ENCODE data around the gene TIMP3. TPM values are rescaled to one million over a fixed set of nuclear protein-coding genes. Genes with fewer than 3 reads are reported as not detected.

The TIMP3 gene
- total and polyA plus RNA-seq, 3 donors from 2014 or later = 200 to 214 (median 201) TPM

DNA sequence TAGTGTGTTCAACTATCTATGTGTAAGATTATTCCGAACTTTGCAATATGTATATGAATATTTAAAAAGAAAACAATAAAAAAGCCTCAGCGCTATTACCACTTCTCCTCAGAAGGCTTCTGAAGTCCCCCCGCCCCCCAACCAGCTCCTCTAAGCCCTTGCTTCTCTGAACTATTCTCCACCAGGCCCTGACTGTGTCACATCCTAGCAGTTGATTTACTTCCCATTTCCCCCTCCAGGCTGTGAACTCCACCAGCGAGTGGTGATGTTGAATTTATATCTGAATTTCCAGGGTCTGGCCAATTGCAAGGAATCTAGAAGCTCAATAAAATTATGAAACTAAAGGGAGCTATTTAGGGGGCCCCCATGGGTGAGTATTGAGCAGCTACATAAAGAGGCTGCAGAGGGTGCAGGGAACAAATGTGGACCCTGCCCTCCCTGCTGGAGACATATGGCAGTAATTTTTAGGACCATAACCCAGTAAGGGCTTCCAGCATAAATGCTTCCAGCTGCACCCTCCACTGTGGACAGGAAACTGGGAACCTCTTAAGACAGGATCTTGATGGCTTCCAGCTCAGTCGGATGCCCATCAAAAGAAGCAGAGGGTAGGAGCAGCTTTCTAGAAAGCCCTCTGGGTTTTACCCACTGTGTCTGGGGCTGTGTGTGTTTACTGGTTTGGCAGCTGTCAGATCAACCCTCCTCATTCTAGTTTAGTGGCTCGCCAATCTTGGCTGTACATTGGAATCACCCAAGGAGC, 81.4 kb downstream of the TIMP3 start:
- Histone ChIP-seq H3K4me1 (peaks cover 8% of the 10 kb centered on the region), H3K36me3 (ENCODE audit: low read depth, missing control alignments) (no peaks in the 10 kb centered on the region), H3K9me3 (no peaks in the 10 kb centered on the region), H3K27ac (no peak overlapping the region), H3K4me3 (no peak overlapping the region), H3K27me3 (no peaks in the 10 kb centered on the region)
- DNase-seq = no peak
- 85 to 93% methylated on average over 6 of the region's 6 CpGs for WGBS, 2 donors
- intact Hi-C loops (cut with DNase I; ENCODE audit: low total_unique reads) = no loop called here
- TF ChIP-seq, protein P1, sequence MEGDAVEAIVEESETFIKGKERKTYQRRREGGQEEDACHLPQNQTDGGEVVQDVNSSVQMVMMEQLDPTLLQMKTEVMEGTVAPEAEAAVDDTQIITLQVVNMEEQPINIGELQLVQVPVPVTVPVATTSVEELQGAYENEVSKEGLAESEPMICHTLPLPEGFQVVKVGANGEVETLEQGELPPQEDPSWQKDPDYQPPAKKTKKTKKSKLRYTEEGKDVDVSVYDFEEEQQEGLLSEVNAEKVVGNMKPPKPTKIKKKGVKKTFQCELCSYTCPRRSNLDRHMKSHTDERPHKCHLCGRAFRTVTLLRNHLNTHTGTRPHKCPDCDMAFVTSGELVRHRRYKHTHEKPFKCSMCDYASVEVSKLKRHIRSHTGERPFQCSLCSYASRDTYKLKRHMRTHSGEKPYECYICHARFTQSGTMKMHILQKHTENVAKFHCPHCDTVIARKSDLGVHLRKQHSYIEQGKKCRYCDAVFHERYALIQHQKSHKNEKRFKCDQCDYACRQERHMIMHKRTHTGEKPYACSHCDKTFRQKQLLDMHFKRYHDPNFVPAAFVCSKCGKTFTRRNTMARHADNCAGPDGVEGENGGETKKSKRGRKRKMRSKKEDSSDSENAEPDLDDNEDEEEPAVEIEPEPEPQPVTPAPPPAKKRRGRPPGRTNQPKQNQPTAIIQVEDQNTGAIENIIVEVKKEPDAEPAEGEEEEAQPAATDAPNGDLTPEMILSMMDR (IDR thresholded peaks at IDR 0.05) = no peak
- no peak for TF ChIP-seq POLR2A (IDR thresholded peaks at IDR 0.05)

DNA sequence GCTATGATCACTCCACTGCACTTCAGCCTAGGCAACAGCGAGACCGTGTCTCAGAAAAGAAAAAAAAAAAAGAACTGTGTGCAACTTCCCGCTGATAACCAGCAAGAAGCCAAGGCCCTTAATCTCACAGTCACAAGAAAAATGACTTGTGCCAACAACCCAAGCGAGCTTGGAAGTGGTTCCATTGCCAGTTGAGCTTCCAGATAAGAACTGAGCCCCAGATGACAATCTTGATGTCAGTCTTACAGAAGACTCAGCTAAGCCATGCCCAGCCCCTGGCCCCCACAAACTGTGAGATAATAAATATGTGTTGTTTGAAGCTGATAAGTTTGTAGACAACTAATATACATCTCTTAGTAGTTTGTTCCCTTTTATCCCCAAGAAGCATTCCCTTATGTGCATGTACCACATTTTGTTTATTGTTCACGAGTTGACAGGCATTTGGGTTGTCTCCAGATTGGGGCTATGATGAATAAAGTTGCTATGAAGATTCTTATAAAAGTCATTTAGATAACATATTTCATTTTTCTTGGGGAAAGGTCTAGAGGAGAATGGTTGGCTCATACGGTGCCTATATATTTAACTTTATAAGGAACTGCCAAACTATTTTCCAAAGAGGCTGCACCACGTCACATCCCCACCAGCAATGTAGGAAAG, 85.9 kb downstream of the TIMP3 start:
- Histone ChIP-seq H3K27me3 (no peaks in the 10 kb centered on the region), H3K4me3 (no peak overlapping the region), H3K4me1 (peaks cover 4% of the 10 kb centered on the region), H3K27ac (no peak overlapping the region), H3K36me3 (ENCODE audit: low read depth, missing control alignments) (no peaks in the 10 kb centered on the region), H3K9me3 (no peaks in the 10 kb centered on the region)
- no peak for DNase-seq
- no peak for TF ChIP-seq POLR2A (IDR thresholded peaks at IDR 0.05)
- TF ChIP-seq, protein P1 (IDR thresholded peaks at IDR 0.05) = no peak
- intact Hi-C loops (cut with DNase I; ENCODE audit: low total_unique reads) = no loop called here
- 62 to 73% methylated on average over 7 of the region's 7 CpGs for WGBS, 2 donors

DNA sequence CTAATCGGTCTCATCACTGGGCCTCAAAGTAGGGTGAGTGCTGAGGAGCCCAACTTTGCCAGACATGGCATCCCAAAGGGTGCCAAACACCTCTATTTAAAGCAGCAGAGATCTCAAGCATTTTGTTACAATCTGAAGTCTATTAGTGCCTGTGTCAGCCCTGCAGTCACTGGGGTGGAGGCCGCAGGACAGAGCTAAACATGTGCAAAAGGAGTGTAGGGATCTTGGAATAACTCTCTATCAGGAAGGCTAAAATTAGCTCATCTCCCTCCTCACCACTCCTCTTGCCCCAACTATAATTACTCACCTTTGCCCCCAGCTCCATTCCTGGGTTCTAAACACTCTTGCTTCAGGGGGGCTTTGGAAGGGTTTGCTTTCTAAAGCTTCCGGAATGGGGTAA, 87.5 kb downstream of the TIMP3 start:
- H3K27me3 ChIP-seq = no peaks in the 10 kb centered on the region
- no peak overlapping the region for H3K27ac ChIP-seq
- TF ChIP-seq, protein P1 (IDR thresholded peaks at IDR 0.05) = no peak
- no peak for TF ChIP-seq POLR2A (IDR thresholded peaks at IDR 0.05)
- H3K4me1 ChIP-seq = peaks cover 4% of the 10 kb centered on the region
- H3K9me3 ChIP-seq = no peaks in the 10 kb centered on the region
- intact Hi-C loops (cut with DNase I; ENCODE audit: low total_unique reads) = no loop called here
- DNase-seq = no peak
- H3K36me3 ChIP-seq (ENCODE audit: low read depth, missing control alignments) = no peaks in the 10 kb centered on the region
- H3K4me3 ChIP-seq = no peak overlapping the region
- 74 to 83% methylated on average over 3 of the region's 3 CpGs for WGBS, 2 donors

DNA sequence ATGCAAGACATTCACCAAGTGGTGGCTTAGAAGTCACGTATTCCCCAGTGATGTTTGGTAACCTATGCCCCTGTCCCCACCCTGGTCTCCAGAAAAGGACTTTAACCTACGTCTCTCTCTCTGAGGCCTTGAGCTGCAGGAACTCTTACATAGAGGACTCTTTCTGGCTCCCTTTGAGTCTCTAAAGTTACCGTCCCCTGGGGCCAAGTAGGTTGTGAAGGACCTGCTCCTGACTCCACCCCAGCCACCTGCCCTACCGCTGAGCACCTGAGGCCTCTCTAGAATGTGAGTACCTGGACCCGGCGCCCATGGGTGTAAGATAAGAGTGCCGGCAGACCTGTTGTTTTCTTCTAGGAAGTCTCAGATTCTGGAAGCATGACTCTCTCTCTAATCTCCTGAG, 95.4 kb downstream of the TIMP3 start:
- no peak overlapping the region for H3K27ac ChIP-seq

More for the DNA sequence above, 95.4 kb downstream of the TIMP3 start:
- WGBS, 2 donors = 95% methylated on average over 6 to 7 of the region's 7 CpGs
- Histone ChIP-seq H3K36me3 (ENCODE audit: low read depth, missing control alignments) (no peaks in the 10 kb centered on the region), H3K9me3 (no peaks in the 10 kb centered on the region), H3K27me3 (no peaks in the 10 kb centered on the region), H3K4me1 (no peaks in the 10 kb centered on the region), H3K4me3 (no peak overlapping the region)
- DNase-seq = no peak
- intact Hi-C loops (cut with DNase I; ENCODE audit: low total_unique reads) = no loop called here
- TF ChIP-seq, protein P1 (IDR thresholded peaks at IDR 0.05) = no peak
- TF ChIP-seq POLR2A (IDR thresholded peaks at IDR 0.05) = no peak
